Measurements from ENCODE around the gene NCOA3.
A peak's percentile ranks its signal among the peaks of the same experiment; 100 is the strongest.
"Not testable (repeated sequence)": the region's sequence is repeated elsewhere in the genome, so short reads cannot be mapped to it uniquely, and the experiment has no call there.

The NCOA3 gene

DNA sequence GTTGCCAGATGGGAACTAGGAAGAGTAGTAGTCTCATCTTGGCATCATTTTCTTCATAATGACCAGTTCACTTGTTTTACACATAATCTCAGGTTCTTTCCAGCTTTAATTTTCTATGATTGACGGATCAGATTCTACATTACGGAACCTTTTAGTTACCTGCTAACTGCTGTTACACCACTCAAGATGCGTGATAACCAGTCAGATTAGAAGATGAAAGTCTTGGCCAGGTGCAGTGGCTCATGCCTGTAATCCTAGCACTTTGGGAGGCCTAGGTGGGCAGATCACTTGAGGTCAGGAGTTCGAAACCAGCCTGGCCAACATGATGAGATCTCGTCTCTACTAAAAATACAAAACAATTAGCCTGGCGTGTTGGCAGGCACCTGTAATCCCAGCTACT, 92.5 kb downstream of the NCOA3 start:
- Histone ChIP-seq H3K9me3 (peaks cover 33% of the 10 kb centered on the region), H3K9ac (no peak overlapping the region), H4K20me1 (no peaks in the 10 kb centered on the region), H3K4me2 (no peak overlapping the region), H3K4me1 (0 out of 2 replicates have a peak, but pooled peaks cover 10% of the 10 kb centered on the region), H3K27me3 (no peaks in the 10 kb centered on the region), H3K27ac (no peak overlapping the region), H3K36me3 (peaks cover 58% of the 10 kb centered on the region), H3K4me3 (no peak overlapping the region)
- TF ChIP-seq Cebpa-rat (IDR thresholded peaks at IDR 0.05) = no peak

DNA sequence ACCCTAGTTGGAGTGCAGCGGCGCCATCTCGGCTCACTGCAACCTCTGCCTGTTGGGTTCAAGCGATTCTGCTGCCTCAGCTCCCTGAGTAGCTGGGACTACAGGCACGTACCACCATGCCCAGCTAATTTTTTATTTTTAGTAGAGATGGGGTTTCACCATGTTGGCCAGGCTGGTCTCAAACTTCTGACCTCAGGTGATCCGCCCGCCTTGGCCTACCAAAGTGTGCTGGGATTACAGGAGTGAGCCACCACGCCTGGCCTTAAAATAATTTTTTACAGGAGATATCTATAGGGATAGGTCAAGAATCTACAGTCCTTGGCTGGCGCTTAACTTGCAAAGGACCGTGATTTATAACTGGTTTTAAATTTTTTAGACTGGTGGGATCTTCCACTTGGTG, 93.5 kb downstream of the NCOA3 start:
- Histone ChIP-seq H3K36me3 (peaks cover 51% of the 10 kb centered on the region), H3K9me3 (peaks cover 33% of the 10 kb centered on the region)
- not testable (repeated sequence) for H4K20me1 ChIP-seq, H3K4me2 ChIP-seq, H3K27me3 ChIP-seq, H3K4me1 ChIP-seq, H3K9ac ChIP-seq, H3K27ac ChIP-seq, H3K4me3 ChIP-seq

DNA sequence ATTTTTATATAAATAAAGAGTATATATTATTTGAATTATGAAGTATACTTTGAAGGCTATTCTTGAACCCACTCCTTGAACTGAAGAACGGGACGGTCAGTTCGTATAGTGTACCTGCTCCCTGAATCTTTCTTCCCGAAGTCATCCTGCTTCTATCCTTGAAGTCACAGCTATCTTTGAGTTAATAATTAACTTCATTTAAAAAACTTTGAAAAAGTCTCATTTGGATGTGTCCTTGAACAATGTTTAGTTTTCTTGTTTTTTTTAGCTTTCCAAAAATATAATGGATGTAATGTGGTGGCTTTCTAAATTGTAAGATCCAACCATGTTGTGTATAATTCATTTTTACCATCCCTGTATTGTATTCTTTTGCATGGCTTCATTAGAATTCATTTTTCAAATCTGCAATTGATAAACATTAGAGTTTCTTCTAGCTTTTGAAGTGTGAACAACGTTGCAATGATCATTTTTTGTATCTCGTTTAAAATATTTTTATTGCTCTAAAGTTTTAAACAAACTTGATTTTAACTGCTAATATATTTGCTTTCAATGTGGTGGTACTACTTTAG, 94.4 kb downstream of the NCOA3 start:
- no peaks in the 10 kb centered on the region for H4K20me1 ChIP-seq
- TF ChIP-seq Cebpa-rat (IDR thresholded peaks at IDR 0.05) = no peak
- H3K36me3 ChIP-seq = peaks cover 44% of the 10 kb centered on the region
- H3K9me3 ChIP-seq = peaks cover 36% of the 10 kb centered on the region
- no peak overlapping the region for H3K27ac ChIP-seq
- no peaks in the 10 kb centered on the region for H3K27me3 ChIP-seq
- H3K4me1 ChIP-seq = peaks cover 18% of the 10 kb centered on the region
- H3K9ac ChIP-seq = no peak overlapping the region
- no peak overlapping the region for H3K4me3 ChIP-seq
- no peak overlapping the region for H3K4me2 ChIP-seq

DNA sequence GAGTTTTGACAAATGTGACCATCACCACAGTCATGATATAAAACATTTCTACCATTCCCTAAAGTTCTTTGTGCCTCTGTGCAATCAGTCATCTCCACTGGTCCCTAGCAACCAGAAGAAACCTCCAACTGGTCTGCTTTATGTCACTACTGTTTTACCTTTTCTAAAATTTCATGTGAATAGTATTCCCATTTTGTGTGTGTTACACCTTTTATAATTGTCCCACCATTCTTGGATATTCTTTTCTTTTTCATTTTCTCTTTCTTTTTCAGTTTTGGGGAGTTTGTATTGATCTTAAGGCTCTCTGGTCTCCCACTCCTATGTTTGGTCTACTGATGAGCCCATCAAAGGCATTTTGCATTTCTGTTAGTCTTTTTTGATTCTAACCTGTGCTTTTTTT, 95.4 kb downstream of the NCOA3 start:
- H3K9ac ChIP-seq = no peak overlapping the region
- no peaks in the 10 kb centered on the region for H3K27me3 ChIP-seq
- no peaks in the 10 kb centered on the region for H4K20me1 ChIP-seq
- H3K4me1 ChIP-seq = peaks cover 28% of the 10 kb centered on the region
- peaks cover 44% of the 10 kb centered on the region for H3K36me3 ChIP-seq
- peaks cover 36% of the 10 kb centered on the region for H3K9me3 ChIP-seq
- H3K4me3 ChIP-seq = no peak overlapping the region
- H3K4me2 ChIP-seq = no peak overlapping the region
- no peak for TF ChIP-seq Cebpa-rat (IDR thresholded peaks at IDR 0.05)
- H3K27ac ChIP-seq = no peak overlapping the region

DNA sequence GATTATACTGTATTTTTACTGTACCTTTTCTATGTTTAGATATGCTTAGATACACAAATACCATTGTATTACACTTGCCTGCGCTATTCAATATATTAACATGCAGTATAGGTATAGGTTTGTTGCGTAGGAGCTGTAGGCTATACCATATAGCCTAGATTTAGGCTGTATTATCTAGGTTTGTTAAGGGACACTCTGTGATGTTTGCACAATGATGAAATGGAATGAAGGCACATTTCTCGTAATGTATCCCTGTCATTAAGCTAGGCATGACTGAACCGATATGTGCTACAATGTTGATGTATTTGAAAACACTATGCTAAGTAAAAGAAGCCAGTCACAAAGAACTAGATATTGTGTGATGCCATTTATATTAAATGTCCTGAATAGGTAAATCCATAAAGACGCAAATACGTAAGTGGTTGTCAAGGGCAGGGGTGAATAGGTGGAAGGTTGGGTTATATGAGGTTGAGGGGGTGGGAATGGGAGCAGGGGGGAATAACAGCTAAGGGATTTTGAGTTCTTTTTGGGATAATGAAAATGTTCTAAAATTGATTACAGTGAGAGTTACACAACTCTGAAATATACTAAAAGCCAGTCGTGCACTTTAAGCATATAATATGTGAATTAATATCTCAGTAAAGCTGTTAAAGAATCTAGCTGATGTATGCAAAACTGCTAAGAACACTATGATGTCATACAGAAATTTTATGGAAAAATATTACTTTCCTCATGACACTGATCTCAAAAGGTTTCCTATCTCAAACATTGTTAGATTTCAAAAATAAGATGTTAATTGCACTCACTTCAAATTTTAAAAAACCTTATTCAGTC, 97.4 kb downstream of the NCOA3 start:
- Histone ChIP-seq H3K36me3 (peaks cover 41% of the 10 kb centered on the region), H3K4me2 (no peak overlapping the region), H3K9me3 (peaks cover 30% of the 10 kb centered on the region), H3K4me3 (no peak overlapping the region), H3K27me3 (no peaks in the 10 kb centered on the region), H3K4me1 (peaks cover 39% of the 10 kb centered on the region), H3K9ac (no peak overlapping the region), H3K27ac (no peak overlapping the region), H4K20me1 (no peaks in the 10 kb centered on the region)
- no peak for TF ChIP-seq Cebpa-rat (IDR thresholded peaks at IDR 0.05)

DNA sequence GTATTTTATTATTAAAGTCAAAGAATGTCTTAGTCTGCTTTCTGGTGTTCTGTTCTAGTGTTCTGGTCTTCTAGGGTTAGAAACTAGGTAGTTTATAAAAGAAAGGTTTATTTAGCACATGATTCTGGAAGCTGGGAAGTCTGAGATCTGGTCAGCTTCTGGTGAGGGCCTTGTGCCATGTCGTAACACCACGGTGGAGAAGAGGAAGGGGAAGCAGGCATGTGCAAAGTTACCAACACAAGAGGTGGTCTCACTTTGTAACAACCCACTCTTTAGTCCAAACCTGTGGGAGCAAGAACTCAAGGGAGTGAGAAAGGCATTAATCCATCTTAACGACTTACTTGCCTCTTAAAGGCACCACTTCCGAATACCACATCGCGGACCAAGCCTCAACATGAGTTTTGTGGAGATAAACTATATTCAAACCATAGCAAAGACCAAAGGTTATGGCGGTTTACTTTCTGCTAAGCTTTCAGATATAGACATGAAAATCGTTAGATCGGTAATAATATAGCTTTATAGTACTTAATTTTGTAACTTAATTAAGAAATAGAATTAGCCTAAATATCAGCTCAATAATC, 99.4 kb downstream of the NCOA3 start:
- Histone ChIP-seq H3K4me2 (peak overlapping the region; percentile 70; the same call in 1 of the 2 replicates), H3K27me3 (no peaks in the 10 kb centered on the region), H3K27ac (peak overlapping the region; percentile 83; the same call in 1 of the 2 replicates), H4K20me1 (no peaks in the 10 kb centered on the region), H3K9ac (no peak overlapping the region), H3K4me3 (no peak overlapping the region), H3K36me3 (peaks cover 27% of the 10 kb centered on the region), H3K9me3 (peaks cover 19% of the 10 kb centered on the region), H3K4me1 (peaks cover 58% of the 10 kb centered on the region)
- TF ChIP-seq Cebpa-rat (IDR thresholded peaks at IDR 0.05) = no peak

DNA sequence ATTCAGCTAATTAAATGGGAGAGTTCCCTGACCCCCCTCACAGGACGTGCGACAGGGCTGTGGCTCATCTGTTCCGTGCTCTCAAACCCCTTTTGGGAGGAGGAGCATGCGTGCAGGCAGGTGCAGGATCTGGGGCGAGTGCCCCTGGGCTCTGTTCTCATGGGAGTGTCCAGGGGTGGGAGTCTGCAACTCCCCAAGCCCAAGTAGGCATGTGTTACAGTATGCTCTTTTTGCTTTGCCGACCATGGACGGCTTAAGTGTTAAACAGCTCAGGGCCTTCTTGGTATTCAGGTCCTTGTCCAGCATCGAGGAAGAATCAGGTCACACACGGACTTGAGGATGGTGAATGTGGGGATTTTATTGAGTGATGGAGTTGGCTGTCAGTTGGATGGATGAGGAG, 101.6 kb downstream of the NCOA3 start:
- peaks cover 71% of the 10 kb centered on the region for H3K4me1 ChIP-seq
- peak overlapping the region; percentile 70 for H3K4me2 ChIP-seq
- H3K4me3 ChIP-seq = peak overlapping the region; percentile 46; the same call in 1 of the 2 replicates
- no peaks in the 10 kb centered on the region for H3K27me3 ChIP-seq
- H3K27ac ChIP-seq = peak overlapping the region; percentile 83
- H3K9ac ChIP-seq = peak overlapping the region; percentile 64
- no peaks in the 10 kb centered on the region for H4K20me1 ChIP-seq
- H3K36me3 ChIP-seq = peaks cover 20% of the 10 kb centered on the region
- no peak for TF ChIP-seq Cebpa-rat (IDR thresholded peaks at IDR 0.05)
- 0 out of 2 replicates have a peak, but pooled peaks cover 13% of the 10 kb centered on the region for H3K9me3 ChIP-seq

DNA sequence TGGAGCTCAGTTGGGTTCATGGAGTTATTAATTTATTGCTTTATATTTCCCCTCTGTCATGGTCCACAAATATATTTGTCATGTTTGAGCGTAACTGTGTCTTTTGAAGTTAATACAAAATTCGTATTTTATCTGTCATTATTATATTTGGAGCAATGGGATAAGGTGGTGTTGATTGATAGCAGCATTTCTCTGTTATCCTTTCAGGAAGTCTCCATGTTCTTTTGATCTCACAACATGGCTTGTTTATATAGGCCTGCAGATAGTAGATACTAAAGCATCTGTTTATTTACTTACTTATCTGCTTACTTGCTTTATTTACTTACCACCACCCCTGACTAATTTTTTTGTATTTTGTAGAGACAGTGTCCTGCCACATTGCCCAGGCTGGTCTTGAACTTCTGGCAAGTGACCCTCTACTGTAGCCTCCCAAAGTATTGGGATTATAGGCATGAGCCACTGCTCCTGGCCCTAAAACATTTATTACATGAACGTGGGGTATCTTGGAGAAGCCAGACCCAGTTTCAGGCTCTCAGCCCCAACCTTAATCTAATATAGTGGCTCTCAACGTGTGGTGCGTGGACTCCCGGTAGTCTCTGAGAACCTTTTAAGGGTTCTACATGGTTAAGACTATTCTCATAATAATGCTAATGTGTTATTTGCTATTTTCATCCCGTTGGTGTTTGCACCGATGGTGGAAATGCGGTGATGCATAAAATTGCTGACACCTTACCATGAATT, 104.2 kb downstream of the NCOA3 start:
- Histone ChIP-seq H3K27ac (no peak overlapping the region; the same call in 1 of the 2 replicates), H3K4me3 (no peak overlapping the region), H3K4me1 (peaks cover 77% of the 10 kb centered on the region), H3K4me2 (peak overlapping the region; percentile 70), H3K36me3 (peaks cover 15% of the 10 kb centered on the region), H3K27me3 (no peaks in the 10 kb centered on the region), H3K9me3 (0 out of 2 replicates have a peak, but pooled peaks cover 10% of the 10 kb centered on the region), H4K20me1 (no peaks in the 10 kb centered on the region), H3K9ac (no peak overlapping the region)
- TF ChIP-seq Cebpa-rat (IDR thresholded peaks at IDR 0.05) = no peak

DNA sequence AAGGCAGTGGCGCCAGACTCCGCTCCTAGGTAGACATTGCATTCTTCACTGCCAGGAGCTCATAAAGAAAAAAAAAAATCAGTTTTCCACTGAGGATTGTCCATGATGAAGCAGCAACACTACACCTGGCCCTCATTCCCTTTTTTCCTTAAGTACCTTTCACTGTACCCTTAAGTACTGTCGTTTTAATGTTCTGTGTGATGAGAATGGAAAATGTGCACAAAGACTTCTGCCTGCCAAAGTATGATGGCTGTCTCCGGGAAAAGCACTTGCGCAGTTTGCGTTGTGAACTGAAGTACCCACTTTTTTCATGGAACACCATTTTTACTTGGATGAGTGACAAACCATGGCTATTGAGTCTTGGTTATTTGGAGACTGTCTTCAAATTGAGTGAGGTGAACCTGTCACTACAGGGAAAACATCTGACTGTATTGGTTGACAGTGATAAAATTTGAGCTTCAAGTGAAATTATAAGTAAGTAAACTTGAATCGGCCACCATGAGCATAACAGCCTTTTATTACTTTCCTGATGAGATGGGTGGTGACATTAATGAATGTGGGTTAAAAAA, 104.8 kb downstream of the NCOA3 start:
- Histone ChIP-seq H3K9me3 (0 out of 2 replicates have a peak, but pooled peaks cover 10% of the 10 kb centered on the region), H4K20me1 (no peaks in the 10 kb centered on the region), H3K27ac (no peak overlapping the region), H3K9ac (no peak overlapping the region), H3K4me2 (peak overlapping the region; percentile 70; the same call in 1 of the 2 replicates), H3K36me3 (peaks cover 15% of the 10 kb centered on the region), H3K27me3 (no peaks in the 10 kb centered on the region), H3K4me3 (no peak overlapping the region), H3K4me1 (peaks cover 72% of the 10 kb centered on the region)
- TF ChIP-seq Cebpa-rat (IDR thresholded peaks at IDR 0.05) = no peak
